ENCODE data around the gene SRGAP2C. TPM values are rescaled to one million over a fixed set of nuclear protein-coding genes. Genes with fewer than 3 reads are reported as not detected.
"Not testable (repeated sequence)": the region's sequence is repeated elsewhere in the genome, so short reads cannot be mapped to it uniquely, and the experiment has no call there.

SRGAP2C gene
- total RNA-seq, 4 donors from 2014 or later = 32.6 to 41.5 (median 36.1) TPM

DNA sequence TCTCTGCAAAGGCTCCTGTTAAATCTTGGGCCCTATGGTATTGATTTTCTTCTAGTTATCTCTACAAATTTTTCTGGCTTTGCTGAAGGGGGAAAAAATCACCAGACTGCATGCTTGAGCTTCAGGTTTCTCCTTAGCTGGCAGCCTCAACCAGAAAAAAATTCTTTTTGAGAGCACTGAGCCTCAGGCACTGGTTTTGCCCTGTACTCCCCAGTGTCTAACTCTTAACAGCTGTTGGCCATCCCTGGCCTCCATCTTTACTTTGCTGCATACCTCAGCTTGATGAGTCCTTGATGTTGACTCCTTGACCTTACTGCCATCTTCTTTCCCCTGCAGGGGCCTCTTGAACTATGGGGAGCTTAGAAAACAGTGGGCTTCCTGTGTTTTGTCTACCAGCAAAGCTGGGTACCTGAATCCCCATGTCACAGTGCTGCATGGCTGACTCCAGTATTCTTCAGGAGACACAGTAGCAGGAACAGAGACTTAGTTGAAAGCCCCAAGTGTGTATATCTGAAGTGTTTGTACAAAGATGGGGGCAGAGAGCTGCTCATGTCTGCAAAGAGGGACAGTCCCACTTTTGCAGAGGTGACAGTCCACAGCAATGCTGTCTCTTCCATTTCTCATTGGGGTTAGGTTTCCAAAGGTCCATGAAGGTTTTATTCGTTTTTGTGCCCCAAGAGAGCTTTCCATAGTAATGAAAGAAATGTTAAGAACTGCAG is 31.1 kb downstream of the SRGAP2C start:
- no CpG with 5 or more reads among the region's 1 CpG for WGBS
- H3K27ac ChIP-seq (replicated peaks in 1 of 4); intact Hi-C loops (cut with DNase I); H3K36me3 ChIP-seq; H3K4me1 ChIP-seq; H3K27me3 ChIP-seq; H3K4me3 ChIP-seq; H3K9me3 ChIP-seq; DNase-seq (ENCODE audit: extremely low spot score): not testable (repeated sequence)

DNA sequence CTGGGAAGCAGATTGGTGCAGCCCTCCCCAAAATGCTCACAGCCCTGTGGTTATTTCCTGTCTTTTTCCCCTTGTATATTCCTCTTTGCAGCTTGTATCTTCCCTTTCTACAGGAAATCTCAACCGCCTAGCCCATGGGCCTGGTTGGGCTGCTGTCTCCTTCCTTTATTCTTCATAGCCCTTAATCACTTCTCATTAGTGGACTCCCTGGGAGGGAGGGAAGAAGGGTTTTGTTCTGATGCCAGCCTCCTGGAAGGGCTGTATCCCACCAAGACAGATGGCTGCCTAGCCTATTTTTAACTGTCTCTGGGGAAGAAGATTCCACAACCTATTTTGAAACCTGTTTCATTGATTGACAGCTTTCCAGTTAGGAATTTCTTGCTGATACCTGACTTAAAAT is 31.9 kb downstream of the SRGAP2C start:
- H3K9me3 ChIP-seq; H3K27ac ChIP-seq (replicated peaks in 1 of 4); DNase-seq (ENCODE audit: extremely low spot score); H3K27me3 ChIP-seq; H3K4me3 ChIP-seq; H3K36me3 ChIP-seq; H3K4me1 ChIP-seq; intact Hi-C loops (cut with DNase I): not testable (repeated sequence)
- WGBS = no CpG with 5 or more reads among the region's 1 CpG

- H3K4me3 ChIP-seq; H3K27me3 ChIP-seq; H3K4me1 ChIP-seq; H3K36me3 ChIP-seq; intact Hi-C loops (cut with DNase I); H3K27ac ChIP-seq (replicated peaks in 1 of 4); H3K9me3 ChIP-seq; DNase-seq (ENCODE audit: extremely low spot score): not testable (repeated sequence)
- WGBS = 100% methylated on average over 1 of the region's 1 CpG
Measured at GRCh38 chr1:121221770-121222169, 37.0 kb downstream of the SRGAP2C start.

DNA sequence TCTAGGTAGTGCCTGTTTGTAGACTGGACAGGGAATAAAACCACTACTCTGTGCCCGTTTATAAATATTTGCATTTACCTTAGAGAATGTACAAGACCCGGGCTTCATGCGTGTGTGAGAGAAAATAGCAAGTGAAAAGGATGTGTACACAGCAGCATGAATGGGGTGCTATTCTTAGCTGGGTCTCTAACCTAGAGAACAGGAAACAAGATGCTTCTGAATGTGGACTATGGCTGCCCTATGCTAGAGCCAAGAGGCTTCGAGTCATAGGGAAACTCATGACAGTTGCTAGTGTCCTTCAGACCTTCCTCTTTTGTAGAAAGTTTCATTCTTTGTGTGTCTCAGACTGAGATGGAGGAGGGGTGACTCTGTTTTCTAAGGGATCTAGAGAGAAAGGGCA is 39.9 kb downstream of the SRGAP2C start:
- H3K9me3 ChIP-seq; DNase-seq (ENCODE audit: extremely low spot score): not testable (repeated sequence)
- WGBS = 78% methylated on average over 3 of the region's 4 CpGs

DNA sequence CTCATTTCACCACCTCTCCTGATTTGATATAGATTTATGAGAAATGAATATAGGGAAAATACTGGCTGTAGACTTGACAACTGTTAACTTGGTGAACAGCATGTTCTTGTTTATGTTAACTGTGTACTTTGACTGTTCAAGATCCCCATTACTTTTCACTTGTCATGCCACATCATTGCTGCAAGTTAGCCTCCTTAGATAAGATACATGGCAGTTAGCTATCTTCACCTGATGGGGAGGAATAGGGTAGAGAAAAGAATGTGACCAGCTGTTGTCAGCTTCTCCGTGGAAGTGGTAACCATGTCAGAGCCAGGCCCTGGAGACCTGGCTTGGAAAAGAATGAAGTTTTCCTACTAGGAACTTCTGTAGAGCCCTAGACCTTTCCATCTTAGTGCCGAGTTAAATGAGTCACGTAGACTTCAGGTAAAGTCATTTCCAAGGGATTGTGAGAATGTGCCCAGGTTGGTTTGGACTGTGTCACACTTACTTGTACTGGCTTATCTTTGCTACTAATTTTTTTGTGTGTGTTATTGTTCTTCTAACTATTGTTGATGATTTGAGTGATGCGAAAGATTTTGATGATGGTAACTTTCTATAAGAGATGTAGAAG is 41.6 kb downstream of the SRGAP2C start:
- H3K4me1 ChIP-seq; H3K27ac ChIP-seq (replicated peaks in 1 of 4); H3K27me3 ChIP-seq; H3K4me3 ChIP-seq; DNase-seq (ENCODE audit: extremely low spot score); intact Hi-C loops (cut with DNase I); H3K36me3 ChIP-seq; H3K9me3 ChIP-seq: not testable (repeated sequence)
- WGBS = no CpG with 5 or more reads among the region's 4 CpGs

More for the DNA sequence above, 39.9 kb downstream of the SRGAP2C start:
- H3K27ac ChIP-seq (replicated peaks in 1 of 4); H3K27me3 ChIP-seq; H3K4me3 ChIP-seq; H3K4me1 ChIP-seq; H3K36me3 ChIP-seq; intact Hi-C loops (cut with DNase I): not testable (repeated sequence)

GRCh38 chr1:121226925-121227324 is 42.1 kb downstream of the SRGAP2C start:
- DNase-seq (ENCODE audit: extremely low spot score); intact Hi-C loops (cut with DNase I): not testable (repeated sequence)

DNA sequence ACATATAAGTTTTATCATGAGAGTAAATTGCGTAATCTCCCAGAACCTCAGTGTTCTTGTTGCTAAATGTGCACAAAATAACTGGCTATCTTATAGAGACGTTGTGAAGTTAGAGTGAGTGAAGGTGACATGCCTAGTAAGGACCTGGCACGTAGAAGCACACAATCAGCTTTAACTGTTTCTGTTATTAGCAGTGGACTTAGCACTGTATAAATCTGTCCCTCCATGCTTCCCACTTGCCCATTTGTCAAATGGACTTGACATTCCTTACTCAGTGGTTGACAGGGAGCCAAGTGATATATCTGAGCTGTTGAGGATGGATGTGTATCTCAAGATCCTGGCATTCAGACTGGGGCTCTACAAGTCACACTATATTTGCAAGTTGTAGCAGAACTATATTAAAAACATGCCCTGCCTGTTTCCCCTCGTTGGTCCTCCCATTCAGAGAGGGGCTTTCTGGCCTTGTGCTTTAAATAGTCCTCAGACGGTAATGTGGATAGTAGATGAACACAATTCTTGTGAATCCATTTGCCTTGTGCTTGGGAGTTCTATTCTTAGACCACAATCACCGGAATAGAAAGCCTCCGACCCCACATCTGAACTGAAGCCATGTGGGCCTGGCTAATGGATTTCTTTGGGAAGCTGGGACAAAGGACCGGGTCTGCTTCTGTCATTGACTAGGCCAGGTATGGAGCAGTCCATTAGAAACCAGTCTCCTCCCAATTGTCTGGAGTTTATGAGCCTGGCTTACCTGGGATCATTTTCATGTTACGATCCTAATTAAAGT is 43.0 kb downstream of the SRGAP2C start:
- H3K27ac ChIP-seq (replicated peaks in 1 of 4); intact Hi-C loops (cut with DNase I); H3K9me3 ChIP-seq; DNase-seq (ENCODE audit: extremely low spot score); H3K4me3 ChIP-seq; H3K4me1 ChIP-seq; H3K36me3 ChIP-seq; H3K27me3 ChIP-seq: not testable (repeated sequence)
- WGBS = no CpG with 5 or more reads among the region's 9 CpGs

More at GRCh38 chr1:121226925-121227324, 42.1 kb downstream of the SRGAP2C start:
- H3K27me3 ChIP-seq; H3K36me3 ChIP-seq; H3K27ac ChIP-seq (replicated peaks in 1 of 4); H3K4me1 ChIP-seq; H3K9me3 ChIP-seq; H3K4me3 ChIP-seq: not testable (repeated sequence)
- no CpG with 5 or more reads among the region's 2 CpGs for WGBS

DNA sequence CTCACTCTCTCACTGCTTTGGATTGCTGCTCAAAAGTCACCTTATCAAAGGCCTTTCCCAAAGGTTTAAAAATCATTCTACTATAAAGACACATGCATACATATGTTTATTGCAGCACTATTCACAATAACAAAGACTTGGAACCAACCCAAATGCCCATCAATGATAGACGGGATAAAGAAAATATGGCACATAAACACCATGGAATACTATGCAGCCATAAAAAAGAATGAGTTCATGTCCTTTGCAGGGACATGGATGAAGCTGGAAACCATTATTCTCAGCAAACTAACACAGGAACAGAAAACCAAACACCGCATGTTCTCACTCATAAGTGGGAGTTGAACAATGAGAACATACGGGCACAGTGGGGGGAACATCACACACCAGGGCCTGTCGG is 45.9 kb downstream of the SRGAP2C start:
- peaks cover 0 to 12% (median 0%) of the 10 kb centered on the region in 4 donors for H3K4me1 ChIP-seq
- intact Hi-C loops (cut with DNase I) = not testable (repeated sequence)
- WGBS = 77% methylated on average over 1 of the region's 4 CpGs

DNA sequence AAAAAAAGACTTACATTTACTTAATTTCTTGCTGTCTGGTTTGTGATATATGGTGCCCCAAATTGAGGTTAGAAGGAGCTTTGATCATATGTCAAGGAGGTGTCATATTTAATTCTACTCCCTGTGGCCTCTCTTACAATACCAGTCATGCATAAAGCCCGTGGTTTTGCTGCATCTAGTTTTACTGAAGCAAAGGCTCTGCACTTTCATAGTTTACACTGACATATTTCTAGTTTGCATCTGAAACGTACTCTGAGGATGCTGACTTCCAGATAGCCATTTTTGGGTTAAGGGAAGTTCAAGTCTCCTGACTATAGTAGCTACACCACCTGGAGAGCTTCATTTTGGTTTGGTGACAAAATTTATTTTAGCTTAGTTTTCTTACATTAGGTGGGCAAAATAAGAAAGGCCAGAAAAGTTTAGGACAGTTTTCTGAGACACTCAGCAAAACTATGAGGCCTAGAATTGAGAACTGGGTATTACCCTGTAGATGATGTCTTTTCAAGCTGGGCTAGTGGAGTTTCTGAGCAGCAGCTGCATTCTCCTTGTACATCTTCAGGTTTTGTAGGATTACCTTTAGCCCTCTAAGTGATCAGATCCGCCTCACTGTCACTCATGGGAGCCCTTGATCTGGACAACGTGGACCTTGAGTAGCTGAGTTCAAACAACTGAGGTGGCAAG is 47.8 kb downstream of the SRGAP2C start:
- H3K9me3 ChIP-seq; H3K27ac ChIP-seq (replicated peaks in 1 of 4); DNase-seq (ENCODE audit: extremely low spot score); H3K27me3 ChIP-seq; H3K4me3 ChIP-seq; H3K36me3 ChIP-seq; intact Hi-C loops (cut with DNase I): not testable (repeated sequence)
- 33% methylated on average over 1 of the region's 4 CpGs for WGBS
- peaks cover 0 to 12% (median 0%) of the 10 kb centered on the region in 4 donors for H3K4me1 ChIP-seq

More for the DNA sequence above, 45.9 kb downstream of the SRGAP2C start:
- not testable (repeated sequence) for H3K9me3 ChIP-seq; H3K36me3 ChIP-seq; DNase-seq (ENCODE audit: extremely low spot score); H3K27me3 ChIP-seq; H3K27ac ChIP-seq (replicated peaks in 1 of 4); H3K4me3 ChIP-seq

GRCh38 chr1:121234090-121234759 is 49.5 kb downstream of the SRGAP2C start:
- no CpG with 5 or more reads among the region's 6 CpGs for WGBS

DNA sequence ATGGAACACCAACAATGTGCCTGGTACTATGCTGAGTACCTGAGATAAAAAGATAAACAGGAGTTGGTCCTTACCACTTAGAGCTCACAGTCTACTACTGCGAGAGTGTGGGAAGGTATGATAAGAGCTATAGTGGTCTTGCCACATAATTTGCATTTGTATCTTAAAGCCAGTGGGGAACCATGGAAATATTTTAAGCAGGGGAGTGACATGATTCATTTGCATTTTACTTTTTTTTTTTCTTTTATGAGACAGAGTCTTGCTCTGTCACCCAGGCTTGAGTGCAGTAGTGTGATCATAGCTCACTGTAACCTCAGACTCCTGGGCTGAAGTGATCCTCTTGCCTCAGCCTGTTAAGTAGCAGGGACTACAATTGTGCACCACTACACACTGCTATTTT is 53.6 kb downstream of the SRGAP2C start:
- intact Hi-C loops (cut with DNase I); H3K27ac ChIP-seq (replicated peaks in 1 of 4); H3K9me3 ChIP-seq; H3K4me3 ChIP-seq; H3K27me3 ChIP-seq; H3K4me1 ChIP-seq; H3K36me3 ChIP-seq; DNase-seq (ENCODE audit: extremely low spot score): not testable (repeated sequence)
- 100% methylated on average over 1 of the region's 1 CpG for WGBS

More at GRCh38 chr1:121234090-121234759, 49.5 kb downstream of the SRGAP2C start:
- H3K27ac ChIP-seq (replicated peaks in 1 of 4); H3K9me3 ChIP-seq; H3K27me3 ChIP-seq; DNase-seq (ENCODE audit: extremely low spot score); H3K4me3 ChIP-seq; H3K4me1 ChIP-seq; H3K36me3 ChIP-seq; intact Hi-C loops (cut with DNase I): not testable (repeated sequence)

DNA sequence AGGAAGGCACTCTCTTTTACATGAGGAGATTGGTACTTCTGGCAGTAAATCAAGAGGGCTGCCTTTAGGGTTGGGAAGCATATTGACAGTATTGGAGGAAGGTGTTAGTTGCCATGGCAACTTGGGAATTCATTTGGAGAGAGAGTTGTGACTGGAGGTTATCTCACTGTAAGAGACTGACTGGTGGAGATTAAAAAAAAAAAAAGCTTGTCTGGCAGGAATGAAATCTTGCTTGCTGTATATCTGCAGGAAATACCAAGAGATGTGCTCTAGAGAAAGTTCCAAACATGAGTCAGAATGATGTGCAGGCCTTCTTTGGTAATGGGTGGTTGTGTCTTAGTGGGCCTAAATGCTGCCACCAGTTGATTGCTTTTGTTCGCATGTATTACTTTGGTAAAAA is 59.1 kb downstream of the SRGAP2C start:
- WGBS = no CpG with 5 or more reads among the region's 1 CpG
- H3K4me3 ChIP-seq; intact Hi-C loops (cut with DNase I); H3K27ac ChIP-seq (replicated peaks in 1 of 4); H3K4me1 ChIP-seq; H3K27me3 ChIP-seq; H3K9me3 ChIP-seq; DNase-seq (ENCODE audit: extremely low spot score); H3K36me3 ChIP-seq: not testable (repeated sequence)

All from esophagus muscularis mucosa (tissue), 4 donors.